ENCODE results near the gene MTCP1. TPM values are rescaled to one million over a fixed set of nuclear protein-coding genes. Genes with fewer than 3 reads are reported as not detected.
A peak's percentile ranks its signal among the peaks of the same experiment; 100 is the strongest.

MTCP1 gene
- total and polyA plus RNA-seq, 2 donors (not counting 3 experiments of a cell fraction or from before 2014, with no cell fraction given) = 1.8 to 15.8 TPM

- intact Hi-C loops (cut with micrococcal nuclease) (no loop called here), dilution Hi-C loops (cut with MboI; ENCODE audit: extremely low pct_ligation_motif_present, low sequenced_read_pairs) (no loop called here)
- Histone ChIP-seq H3K4me2 (ENCODE audit: insufficient read depth, low read length) (peak overlapping the region; percentile 92), H3K36me3 (ENCODE audit: control insufficient read depth in 2 of 2, extremely low read depth in 1 of 2, insufficient read depth in 2 of 2, low read length in 2 of 2) (no peaks in the 10 kb centered on the region), H3K9me1 (replicated peaks; ENCODE audit: control insufficient read depth, extremely low read depth, insufficient read depth, low read length) (no peaks in the 10 kb centered on the region), H3K27ac (ENCODE audit: insufficient read depth, low read depth, low read length) (peak overlapping the region; percentile 66), H4K20me1 (replicated peaks; ENCODE audit: control insufficient read depth, extremely low read depth, insufficient read depth, low read length) (no peaks in the 10 kb centered on the region), H3K4me1 (ENCODE audit: control insufficient read depth, extremely low read depth, insufficient read depth, low read length) (peaks cover 20% of the 10 kb centered on the region), H3K9me3 (replicated peaks; ENCODE audit: control insufficient read depth, insufficient read depth, low read length) (no peaks in the 10 kb centered on the region), H2AFZ (ENCODE audit: low read depth, low read length) (peak overlapping the region; percentile 48), H3K27me3 (ENCODE audit: control insufficient read depth in 2 of 2, insufficient read depth in 2 of 2, low read length in 2 of 2) (no peaks in the 10 kb centered on the region), H3K4me3 (replicated peaks in 1 of 3; ENCODE audit: insufficient read depth in 1 of 3, low read depth in 1 of 3, low read length in 3 of 3) (peak overlapping the region; percentile 63 to 92 (median 65)), H3K9ac (replicated peaks; ENCODE audit: extremely low read depth, insufficient read depth, low read length) (peak overlapping the region; percentile 92), H3K79me2 (ENCODE audit: control insufficient read depth, insufficient read depth, low read length) (peaks cover 45% of the 10 kb centered on the region)
- no peak for DNase-seq (ENCODE audit: low read depth, low spot score)
- POLR2A ChIA-PET = no interaction called here
- FAIRE-seq = no peak
- TF ChIP-seq MAX (IDR thresholded peaks at IDR 0.05; ENCODE audit: insufficient read depth, insufficient read length) (no peak), MYC (IDR thresholded peaks at IDR 0.05; ENCODE audit: low read depth, low read length) (no peak), FOS (IDR thresholded peaks at IDR 0.05; ENCODE audit: borderline replicate concordance, insufficient read depth, low read length) (no peak), POLR2A (IDR thresholded peaks at IDR 0.05; ENCODE audit: low read depth, low read length) (no peak), CTCF (IDR thresholded peaks at IDR 0.05; ENCODE audit: extremely low read depth in 1 of 2, insufficient read depth in 1 of 2, low read depth in 1 of 2, low read length in 2 of 2) (no peak), GATA2 (IDR thresholded peaks at IDR 0.05; ENCODE audit: insufficient read depth, insufficient read length, low read depth, low read length) (no peak), POLR2AphosphoS5 (IDR thresholded peaks at IDR 0.05; ENCODE audit: insufficient read depth, low read depth, low read length) (no peak), EZH2 (IDR thresholded peaks at IDR 0.05; ENCODE audit: borderline replicate concordance, low read depth, low read length, severe bottlenecking) (no peak), JUN (IDR thresholded peaks at IDR 0.05; ENCODE audit: borderline replicate concordance, insufficient read depth, insufficient read length, low read depth) (no peak)
- BruUV-seq (replicated peaks) = no TSS peak
- CTCF ChIA-PET = interaction anchor here (0.9 kb wide), 1 partner anchor 16 kb away, joined by 3 read pairs; no protein-coding TSS in a partner anchor
Measured at GRCh38 chrX:155070038-155070437, 898 bp downstream of the MTCP1 start.

Measured in endothelial cell of umbilical vein (primary cell).